GM19452 (cell line): ENCODE measurements around the gene PRR11.
"Not testable (repeated sequence)": the region's sequence is repeated elsewhere in the genome, so short reads cannot be mapped to it uniquely, and the experiment has no call there.

ENCODE experiments used
- ATAC-seq: cut with Tn5 transposase; IDR thresholded peaks from one replicate; pipeline ENCODE4 v1.9.1; 2021; ENCODE audit not compliant: unreplicated experiment

PRR11 gene

GRCh38 chr17:59151006-59151405, 4.5 kb upstream of the PRR11 start:
- no peak for ATAC-seq

GRCh38 chr17:59151591-59151990, 4.0 kb upstream of the PRR11 start:
- ATAC-seq, result no peak

GRCh38 chr17:59152925-59153324, 2.6 kb upstream of the PRR11 start:
- no peak for ATAC-seq

- no peak for ATAC-seq
Measured at GRCh38 chr17:59154292-59154720, 1.2 kb upstream of the PRR11 start.

GRCh38 chr17:59154721-59155438, 666 bp upstream of the PRR11 start, which contains the start of gene SKA2:
Gene SKA2 (minus strand): TSS chr17:59155186. CDS start chr17:59155163, 23 bp downstream.
- peak; percentile 84 for ATAC-seq

GRCh38 chr17:59160157-59161025, 4.8 kb downstream of the PRR11 start:
- no peak for ATAC-seq

GRCh38 chr17:59161477-59161876, 5.9 kb downstream of the PRR11 start:
- no peak for ATAC-seq

- ATAC-seq, result no peak
Measured at GRCh38 chr17:59165933-59166342, 10.4 kb downstream of the PRR11 start.

- no peak for ATAC-seq
Measured at GRCh38 chr17:59167571-59168001, 12.0 kb downstream of the PRR11 start.

GRCh38 chr17:59172436-59173004, 17.0 kb downstream of the PRR11 start:
- ATAC-seq, result no peak

- ATAC-seq, result no peak
Measured at GRCh38 chr17:59174671-59175070, 19.1 kb downstream of the PRR11 start.

- no peak for ATAC-seq
Measured at GRCh38 chr17:59175076-59175475, 19.5 kb downstream of the PRR11 start.

GRCh38 chr17:59178266-59178985, 22.9 kb downstream of the PRR11 start:
- ATAC-seq, result no peak

GRCh38 chr17:59179601-59180000, 24.1 kb downstream of the PRR11 start:
- ATAC-seq, result not testable (repeated sequence)

- ATAC-seq, result no peak
Measured at GRCh38 chr17:59180626-59181025, 25.1 kb downstream of the PRR11 start.

GRCh38 chr17:59181481-59181880, 25.9 kb downstream of the PRR11 start:
- no peak for ATAC-seq

GRCh38 chr17:59185997-59186396, 30.5 kb downstream of the PRR11 start:
- ATAC-seq, result no peak

GRCh38 chr17:59186850-59187249, 31.3 kb downstream of the PRR11 start:
- ATAC-seq, result no peak

- ATAC-seq, result no peak
Measured at GRCh38 chr17:59190806-59191205, 35.3 kb downstream of the PRR11 start.

GRCh38 chr17:59193336-59193862, 37.9 kb downstream of the PRR11 start:
- ATAC-seq, result no peak

- no peak for ATAC-seq
Measured at GRCh38 chr17:59199398-59199797, 43.9 kb downstream of the PRR11 start.
